Measurements from ENCODE around the gene KLF15. TPM values are rescaled to one million over a fixed set of nuclear protein-coding genes. Genes with fewer than 3 reads are reported as not detected.

The KLF15 gene
- total and polyA plus RNA-seq, 2 of the 4 experiments (the other 2 are of a cell fraction) = 0.18 to 0.24 TPM

- TF ChIP-seq SMC3 (IDR thresholded peaks at IDR 0.05; ENCODE audit: low read depth, low read length) = no peak
These were observed 42.2 kb downstream of the KLF15 start (continued) for GRCh38 chr3:126314790-126315658.

- H2BK15ac ChIP-seq (ENCODE audit: low read depth, low read length) = no peak overlapping the region
- ATAC-seq (ENCODE audit: low read depth) (no peak), DNase-seq (no peak)
- no peak overlapping the region for H3K56ac ChIP-seq (ENCODE audit: extremely low read depth, insufficient read depth, low read length)
- WGBS, 2 experiments (ENCODE audit: extremely low coverage in 2 of 2, insufficient read length in 1 of 2) = no CpG with 5 or more reads among the region's 4 CpGs
- H2AK5ac ChIP-seq (ENCODE audit: low read depth, low read length) = no peak overlapping the region; the same call in 1 of the 2 replicates
- no peak for TF ChIP-seq CEBPB (IDR thresholded peaks at IDR 0.05; ENCODE audit: low read depth, low read length)
- H4K8ac ChIP-seq (ENCODE audit: low read depth in 2 of 2, low read length in 2 of 2) = no peak overlapping the region
- no peaks in the 10 kb centered on the region for H3K79me1 ChIP-seq (ENCODE audit: low read depth in 1 of 2, low read length in 2 of 2)
- peaks cover 8% of the 10 kb centered on the region; the same call in 1 of the 2 replicates for H3K4me1 ChIP-seq (ENCODE audit: control insufficient read depth, insufficient read depth, low read length)
- intact Hi-C loops (cut with micrococcal nuclease) (no loop called here), in situ Hi-C loops (cut with MboI; ENCODE audit: low sequenced_read_pairs) (no loop called here), dilution Hi-C loops (cut with HindIII; ENCODE audit: low sequenced_read_pairs, unreplicated experiment) (no loop called here)
- no peak overlapping the region for H3K4ac ChIP-seq (ENCODE audit: low read depth, low read length)
- H2AK9ac ChIP-seq (replicated peaks; ENCODE audit: low read depth, low read length, poor library complexity) = peak overlapping the region; percentile 30
- CTCF ChIA-PET = no interaction called here
- H3K4me3 ChIP-seq (ENCODE audit: insufficient read depth, low read depth, low read length) = no peak overlapping the region
- no peaks in the 10 kb centered on the region for H4K20me1 ChIP-seq (ENCODE audit: insufficient read depth, low read length)
- H3K27ac ChIP-seq (ENCODE audit: insufficient read depth, low read length) = no peak overlapping the region
- no peak overlapping the region for H3K18ac ChIP-seq (ENCODE audit: low read depth, low read length)
- peaks cover 4% of the 10 kb centered on the region; the same call in 1 of the 2 replicates for H3K9me3 ChIP-seq (ENCODE audit: control insufficient read depth, insufficient read depth, low read length)
- POLR2A ChIA-PET (ENCODE audit: unreplicated experiment) = no interaction called here
- H3K4me2 ChIP-seq (ENCODE audit: low read depth, low read length) = no peak overlapping the region
- no peak overlapping the region for H2BK20ac ChIP-seq (ENCODE audit: low read depth, low read length)
- H3K14ac ChIP-seq (replicated peaks; ENCODE audit: low read depth, low read length) = no peak overlapping the region
- no peaks in the 10 kb centered on the region for H3K36me3 ChIP-seq (ENCODE audit: control insufficient read depth, insufficient read depth, low read length)
- H3K27me3 ChIP-seq (ENCODE audit: control insufficient read depth, insufficient read depth, low read length) = peaks cover 2% of the 10 kb centered on the region; the same call in 1 of the 2 replicates
- no peaks in the 10 kb centered on the region for H3K9me1 ChIP-seq (ENCODE audit: insufficient read depth, low read length)
- H2AFZ ChIP-seq (replicated peaks; ENCODE audit: low read length, poor library complexity) = peak overlapping the region; percentile 79
- H3K23ac ChIP-seq (ENCODE audit: low read depth, low read length) = no peak overlapping the region
- H2BK5ac ChIP-seq (ENCODE audit: low read depth, low read length, poor library complexity, severe bottlenecking) = no peak overlapping the region
- no peak overlapping the region for H2BK120ac ChIP-seq (ENCODE audit: low read depth, low read length)
- H4K91ac ChIP-seq (ENCODE audit: insufficient read depth, low read depth, low read length) = no peak overlapping the region
- H4K5ac ChIP-seq (ENCODE audit: low read depth, low read length) = no peak overlapping the region
- BruUV-seq (replicated peaks) = no TSS peak
- no peak overlapping the region for H3K9ac ChIP-seq (ENCODE audit: low read depth, low read length)
These were observed 42.9 kb downstream of the KLF15 start for GRCh38 chr3:126314305-126314789.
